A549 (cell line): ENCODE results near the gene SP4. TPM values are rescaled to one million over a fixed set of nuclear protein-coding genes. Genes with fewer than 3 reads are reported as not detected.

Experiments
- ATAC-seq, 2 experiments: fragments of 200-7000 bp in 1 of 2; fragments of >200 bp in 1 of 2; cut with Nextera tagmentation in 1 of 2; cut with Tn5 transposase in 1 of 2; 3 replicates each; pipeline versions ENCODE4 v1.8.0 to v1.9.1; 2018 to 2020; ENCODE audit warnings: mild to moderate bottlenecking in 1 of 2, moderate library complexity in 1 of 2
- CTCF ChIA-PET: fragments of 300-600 bp; sonication (Branson Sonifier 250); formaldehyde crosslinking; extraction: SDS; loops from one replicate; lab custom pipeline; 2021; ENCODE audit warnings: antibody characterized with exemption, inconsistent platforms; lab: Yijun Ruan, JAX
- POLR2A ChIA-PET: fragments of 350-600 bp; formaldehyde crosslinking; extraction: SDS; loops from one replicate; lab custom pipeline; 2021; ENCODE audit warnings: antibody characterized with exemption, inconsistent platforms; lab: Yijun Ruan, JAX
- DNase-seq, 2 experiments: peaks; one replicate each; pipeline versions ENCODE4 v3.0.0 to v3.0.0-alpha.2; 2011 to 2016; ENCODE audit warnings: low read depth in 1 of 2, low spot score in 1 of 2
- FAIRE-seq: peaks from 2 replicates; lab custom pipeline; 2011; peaks lifted over from hg19 to GRCh38; lab: Jason Lieb, UNC
- H3K27ac ChIP-seq, 2 experiments: fragments of >200 bp; sonication (Bioruptor Twin); formaldehyde crosslinking; 3 replicates each; pipeline ENCODE4 v1.5.1; 2016 to 2017
- H3K4me1 ChIP-seq: fragments of >200 bp; sonication (Bioruptor Twin); formaldehyde crosslinking; 3 replicates; pipeline ENCODE4 v1.6.1; 2016
- H3K4me2 ChIP-seq: fragments of >200 bp; sonication (Bioruptor Twin); formaldehyde crosslinking; 3 replicates; pipeline ENCODE4 v1.6.1; 2016
- H3K4me3 ChIP-seq: fragments of >200 bp; sonication (Bioruptor Twin); formaldehyde crosslinking; 3 replicates; pipeline ENCODE4 v1.5.1; 2016
- H3K9me3 ChIP-seq: fragments of >200 bp; sonication (Bioruptor Twin); formaldehyde crosslinking; 3 replicates; pipeline ENCODE4 v1.6.1; 2016
- CHD4 ChIP-seq: fragments of 200-600 bp; sonication (generic); IDR thresholded peaks from 2 replicates; pipeline ENCODE4 v1.6.1; 2016; ENCODE audit warnings: antibody characterized with exemption, mild to moderate bottlenecking, borderline replicate concordance
- CTCF ChIP-seq: fragments of >200 bp; sonication (Bioruptor Twin); formaldehyde crosslinking; IDR thresholded peaks from 3 replicates; pipeline ENCODE4 v1.5.1; 2016
- EHMT2 ChIP-seq: fragments of 200-600 bp; sonication (generic); IDR thresholded peaks from 2 replicates; pipeline ENCODE4 v1.6.1; 2016; ENCODE audit warnings: antibody characterized with exemption, low read depth, mild to moderate bottlenecking, moderate library complexity
- EP300 ChIP-seq, 2 experiments: fragments of >200 bp; sonication (Bioruptor Twin); formaldehyde crosslinking; IDR thresholded peaks; 2 replicates in 1 of 2; 3 replicates in 1 of 2; pipeline ENCODE4 v1.6.1; 2016 to 2017
- FOSL2 ChIP-seq, 2 experiments: fragments of 450-650 bp in 1 of 2; fragments of >200 bp in 1 of 2; sonication (Bioruptor Twin) in 1 of 2; formaldehyde crosslinking; IDR thresholded peaks; 2 replicates each; pipeline versions ENCODE4 v1.5.0 to v1.6.1; 2016 to 2020; ENCODE audit warnings: mild to moderate bottlenecking in 1 of 2, moderate library complexity in 1 of 2
- HEYL ChIP-seq: fragments of 250-450 bp; sonication (Bioruptor Pico); IDR thresholded peaks from 2 replicates; pipeline ENCODE4 v1.8.0; 2021; ENCODE audit warnings: mild to moderate bottlenecking, moderate library complexity
- HOXA7 ChIP-seq: fragments of 250-450 bp; sonication (Bioruptor Pico); IDR thresholded peaks from 2 replicates; pipeline ENCODE4 v1.5.0; 2020; ENCODE audit warnings: mild to moderate bottlenecking, moderate library complexity
- HOXB13 ChIP-seq: fragments of 250-450 bp; sonication (Bioruptor Pico); IDR thresholded peaks from 2 replicates; pipeline ENCODE4 v1.5.0; 2020; ENCODE audit warnings: low read depth, mild to moderate bottlenecking, moderate library complexity
- JUN ChIP-seq, 2 experiments: fragments of >200 bp; sonication (Bioruptor Twin); formaldehyde crosslinking; IDR thresholded peaks; 2 replicates in 1 of 2; 3 replicates in 1 of 2; pipeline ENCODE4 v1.6.1; 2016 to 2017
- NPAS2 ChIP-seq: fragments of 250-450 bp; sonication (Bioruptor Pico); IDR thresholded peaks from 2 replicates; pipeline ENCODE4 v1.8.0; 2022; ENCODE audit warnings: mild to moderate bottlenecking, moderate library complexity, borderline replicate concordance
- PHF8 ChIP-seq: fragments of 200-600 bp; sonication (generic); IDR thresholded peaks from 2 replicates; pipeline ENCODE4 v1.6.1; 2016; ENCODE audit warnings: low read depth, mild to moderate bottlenecking, antibody characterized with exemption, moderate library complexity, borderline replicate concordance
- RAD21 ChIP-seq, 2 experiments: fragments of >200 bp in 1 of 2; sonication (Bioruptor Twin) in 1 of 2; formaldehyde crosslinking in 1 of 2; IDR thresholded peaks in 1 of 2; conservative IDR thresholded peaks in 1 of 2; 2 replicates in 1 of 2; 3 replicates in 1 of 2; pipeline ENCODE4 v1.6.1; 2012 to 2018; ENCODE audit warnings: inconsistent platforms in 1 of 2
- RNF2 ChIP-seq: fragments of 200-600 bp; sonication (generic); IDR thresholded peaks from 2 replicates; pipeline ENCODE4 v1.6.1; 2016; ENCODE audit warnings: low read depth, mild to moderate bottlenecking, antibody characterized with exemption, moderate library complexity, borderline replicate concordance
- SMC3 ChIP-seq: fragments of >200 bp; sonication (Bioruptor Twin); formaldehyde crosslinking; IDR thresholded peaks from 3 replicates; pipeline ENCODE4 v1.6.1; 2018; ENCODE audit warnings: inconsistent platforms
- TFCP2L1 ChIP-seq: fragments of 250-450 bp; sonication (Bioruptor Pico); IDR thresholded peaks from 2 replicates; pipeline ENCODE4 v1.5.0; 2021; ENCODE audit warnings: mild to moderate bottlenecking
- TP53 ChIP-seq: fragments of 250-450 bp; sonication (Bioruptor Pico); IDR thresholded peaks from 2 replicates; pipeline ENCODE4 v1.5.0; 2021; ENCODE audit warnings: mild to moderate bottlenecking, moderate library complexity
- ZSCAN20 ChIP-seq: fragments of 250-450 bp; sonication (Bioruptor Pico); IDR thresholded peaks from 2 replicates; pipeline ENCODE4 v1.8.0; 2022; ENCODE audit warnings: mild to moderate bottlenecking, moderate library complexity
- WGBS: methylation state at CpG from one replicate; pipeline ENCODE4 v1.1.6; 2017; ENCODE audit errors: missing lambda C conversion rate; 5-methylcytosine and 5-hydroxymethylcytosine counted together
- polyA minus RNA-seq: library from RNA; depleted of rRNA, polyadenylated mRNA; stranded (reverse); fragments of >200 nt; gene quantifications from 2 replicates; pipeline ENCODE4 v1.2.3, GENCODE V29; 2011; rRNA and poly(A)+ RNA removed
- polyA plus RNA-seq, 4 experiments: library from polyadenylated mRNA; depleted of rRNA in 3 of 4; stranded (reverse); fragments of >200 nt; fragmentation: RNase III in 1 of 4; extraction: RNeasy Plus Mini Kit Qiagen cat#74134 plus additional on column Dnase treatment in 1 of 4; gene quantifications; 2 replicates in 3 of 4; 3 replicates in 1 of 4; pipeline ENCODE4 v1.2.3, GENCODE V29; 2011 to 2017
- TF ChIP-seq, protein P1 (sequence below): fragments of 200-600 bp; sonication (generic); IDR thresholded peaks from 2 replicates; pipeline ENCODE4 v1.6.1; 2016; ENCODE audit warnings: antibody characterized with exemption, mild to moderate bottlenecking, moderate library complexity
- TF ChIP-seq, protein P2 (sequence below): IDR thresholded peaks from 2 replicates; pipeline ENCODE4 v1.6.1; 2012
- TF ChIP-seq, protein P3 (sequence below): fragments of 250-450 bp; sonication (Bioruptor Pico); IDR thresholded peaks from 2 replicates; pipeline ENCODE4 v1.5.0; 2020; ENCODE audit warnings: low read depth, mild to moderate bottlenecking, moderate library complexity
- TF ChIP-seq, protein P4 (sequence below): fragments of >200 bp; sonication (Bioruptor Twin); formaldehyde crosslinking; IDR thresholded peaks from 2 replicates; pipeline ENCODE4 v1.6.1; 2016

Gene SP4
- polyA plus RNA-seq (2011; rRNA removed): 4.5 and 5.3 TPM in 2 replicates
- polyA plus RNA-seq (2012; cell fraction: cytosol; rRNA removed): 0.98 and 1.3 TPM in 2 replicates
- polyA plus RNA-seq (2012; cell fraction: nucleus; rRNA removed): 1.2 and 2.7 TPM in 2 replicates
- polyA plus RNA-seq (2017; fragmentation: RNase III; extraction: RNeasy Plus Mini Kit Qiagen cat#74134 plus additional on column Dnase treatment): 1.8 to 2.3 TPM (median 1.9 TPM) in 3 replicates
- 10.2 and 12.1 TPM in 2 replicates for polyA minus RNA-seq

- FAIRE-seq (no peak), DNase-seq (peak; percentile 88 to 94), ATAC-seq (peak; percentile 84)
- no peaks in the 10 kb centered on the region for H3K9me3 ChIP-seq
- CTCF ChIA-PET: interaction anchor here (1.1 to 1.7 kb wide), 3 partner anchors 170 to 339 kb away, joined by 3 to 6 read pairs (median 3); no protein-coding TSS in a partner anchor
- H3K27ac ChIP-seq: peak within 1 kb of the TSS; percentile 91 to 93
- H3K4me1 ChIP-seq: peaks cover 6% of the 10 kb centered on the region; the same call in 1 of the 3 replicates
- WGBS: 2% methylated on average over 16 of the region's 63 CpGs
- H3K4me2 ChIP-seq: peak within 1 kb of the TSS; percentile 89
- H3K4me3 ChIP-seq: peak within 1 kb of the TSS; percentile 87
- TF ChIP-seq, protein P1, sequence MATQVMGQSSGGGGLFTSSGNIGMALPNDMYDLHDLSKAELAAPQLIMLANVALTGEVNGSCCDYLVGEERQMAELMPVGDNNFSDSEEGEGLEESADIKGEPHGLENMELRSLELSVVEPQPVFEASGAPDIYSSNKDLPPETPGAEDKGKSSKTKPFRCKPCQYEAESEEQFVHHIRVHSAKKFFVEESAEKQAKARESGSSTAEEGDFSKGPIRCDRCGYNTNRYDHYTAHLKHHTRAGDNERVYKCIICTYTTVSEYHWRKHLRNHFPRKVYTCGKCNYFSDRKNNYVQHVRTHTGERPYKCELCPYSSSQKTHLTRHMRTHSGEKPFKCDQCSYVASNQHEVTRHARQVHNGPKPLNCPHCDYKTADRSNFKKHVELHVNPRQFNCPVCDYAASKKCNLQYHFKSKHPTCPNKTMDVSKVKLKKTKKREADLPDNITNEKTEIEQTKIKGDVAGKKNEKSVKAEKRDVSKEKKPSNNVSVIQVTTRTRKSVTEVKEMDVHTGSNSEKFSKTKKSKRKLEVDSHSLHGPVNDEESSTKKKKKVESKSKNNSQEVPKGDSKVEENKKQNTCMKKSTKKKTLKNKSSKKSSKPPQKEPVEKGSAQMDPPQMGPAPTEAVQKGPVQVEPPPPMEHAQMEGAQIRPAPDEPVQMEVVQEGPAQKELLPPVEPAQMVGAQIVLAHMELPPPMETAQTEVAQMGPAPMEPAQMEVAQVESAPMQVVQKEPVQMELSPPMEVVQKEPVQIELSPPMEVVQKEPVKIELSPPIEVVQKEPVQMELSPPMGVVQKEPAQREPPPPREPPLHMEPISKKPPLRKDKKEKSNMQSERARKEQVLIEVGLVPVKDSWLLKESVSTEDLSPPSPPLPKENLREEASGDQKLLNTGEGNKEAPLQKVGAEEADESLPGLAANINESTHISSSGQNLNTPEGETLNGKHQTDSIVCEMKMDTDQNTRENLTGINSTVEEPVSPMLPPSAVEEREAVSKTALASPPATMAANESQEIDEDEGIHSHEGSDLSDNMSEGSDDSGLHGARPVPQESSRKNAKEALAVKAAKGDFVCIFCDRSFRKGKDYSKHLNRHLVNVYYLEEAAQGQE: no peak
- no peak for TF ChIP-seq ZSCAN20 (CRISPR knock-in tag)
- TF ChIP-seq TFCP2L1 (CRISPR knock-in tag): no peak
- TF ChIP-seq JUN (IDR thresholded peaks at IDR 0.05): peak; percentile 60 to 71; a peak in 3 of 5 replicates
- no peak for TF ChIP-seq RNF2
- TF ChIP-seq SMC3: no peak
- peak; percentile 38; the same call in 1 of the 2 replicates for TF ChIP-seq PHF8
- TF ChIP-seq RAD21 (conservative IDR thresholded peaks at IDR 0.05 in 1 of 2, IDR thresholded peaks at IDR 0.05 in 1 of 2): peak in 1 of 2 experiments; percentile 28; a peak in 2 of 5 replicates
- TF ChIP-seq HOXB13 (CRISPR knock-in tag): no peak
- TF ChIP-seq, protein P2, sequence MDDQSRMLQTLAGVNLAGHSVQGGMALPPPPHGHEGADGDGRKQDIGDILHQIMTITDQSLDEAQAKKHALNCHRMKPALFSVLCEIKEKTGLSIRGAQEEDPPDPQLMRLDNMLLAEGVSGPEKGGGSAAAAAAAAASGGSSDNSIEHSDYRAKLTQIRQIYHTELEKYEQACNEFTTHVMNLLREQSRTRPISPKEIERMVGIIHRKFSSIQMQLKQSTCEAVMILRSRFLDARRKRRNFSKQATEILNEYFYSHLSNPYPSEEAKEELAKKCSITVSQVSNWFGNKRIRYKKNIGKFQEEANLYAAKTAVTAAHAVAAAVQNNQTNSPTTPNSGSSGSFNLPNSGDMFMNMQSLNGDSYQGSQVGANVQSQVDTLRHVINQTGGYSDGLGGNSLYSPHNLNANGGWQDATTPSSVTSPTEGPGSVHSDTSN: peak; percentile 83; the same call in 1 of the 2 replicates
- TF ChIP-seq, all 56 proteins: peak for 4
- POLR2A ChIA-PET: interaction anchor here (0.7 to 1.9 kb wide), 3 partner anchors 62 to 517 kb away, joined by 3 to 7 read pairs (median 4); partner anchors contain the start of gene CDCA7L
Measured at GRCh38 chr7:21427871-21428658, at the start of gene SP4. Gene SP4, plus strand, starts transcription at chr7:21428083. Its CDS starts 169 bp downstream, at chr7:21428252.

DNA sequence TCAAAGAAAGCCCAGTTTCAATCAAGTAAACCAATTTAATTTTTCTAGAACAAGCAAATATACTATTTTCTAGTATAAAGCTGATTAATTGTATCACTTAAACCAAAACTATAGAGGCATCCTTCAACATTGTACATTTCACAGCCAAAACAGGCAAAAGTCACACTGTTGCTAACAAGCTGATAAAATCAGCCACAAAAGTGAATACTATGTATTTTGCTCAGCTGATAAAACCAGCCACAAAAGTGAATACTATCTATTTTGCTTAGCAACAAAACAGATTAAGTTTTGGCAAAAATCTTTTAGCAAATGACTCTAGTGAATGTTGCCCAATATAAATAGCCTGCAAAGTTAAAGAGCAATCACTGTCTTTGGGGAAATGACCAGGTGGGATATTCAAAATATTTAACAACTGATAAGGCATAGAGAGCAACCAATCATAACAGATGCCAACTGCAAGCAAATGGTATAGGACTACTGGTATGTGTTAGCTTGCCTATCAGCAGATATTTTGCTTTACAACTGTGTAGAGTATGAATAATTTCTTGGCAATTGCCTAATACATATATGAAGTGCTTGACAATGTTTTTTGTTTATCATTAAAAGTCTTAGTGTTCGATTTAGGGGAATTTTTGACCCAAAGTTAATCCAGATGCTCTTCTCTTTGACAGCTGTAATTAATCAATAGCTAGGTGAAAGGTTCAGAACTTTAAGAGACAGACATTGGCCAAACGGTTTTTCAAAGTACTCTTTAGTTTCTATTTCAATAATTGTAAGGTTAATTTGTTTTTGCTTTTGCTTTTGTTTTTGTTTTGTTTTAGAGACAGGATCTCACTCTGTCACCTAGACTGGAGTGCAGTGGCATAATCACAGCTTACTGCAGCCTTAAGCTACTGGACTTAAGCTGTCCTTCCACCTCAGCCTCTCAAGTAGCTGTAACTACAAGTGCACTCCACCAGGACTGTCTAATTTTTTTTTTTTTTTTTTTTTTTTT lies 44.4 kb upstream of the SP4 start:
- FAIRE-seq (no peak), ATAC-seq (no peak), DNase-seq (no peak)
- 2% methylated on average over 2 of the region's 2 CpGs for WGBS
- Histone ChIP-seq H3K27ac (no peak overlapping the region), H3K4me1 (no peaks in the 10 kb centered on the region), H3K4me3 (no peak overlapping the region), H3K9me3 (no peaks in the 10 kb centered on the region), H3K4me2 (no peak overlapping the region)
- ChIA-PET POLR2A (no interaction called here), CTCF (interaction anchor here (1.2 kb wide), 1 partner anchor 26 kb away, joined by 3 read pairs; no protein-coding TSS in a partner anchor)
- TF ChIP-seq FOSL2 (IDR thresholded peaks at IDR 0.05): no peak
- TF ChIP-seq FOSL2 (CRISPR knock-in tag; IDR thresholded peaks at IDR 0.05): no peak
- no peak for TF ChIP-seq EHMT2
- TF ChIP-seq NPAS2 (CRISPR knock-in tag): no peak
- no peak for TF ChIP-seq HEYL (CRISPR knock-in tag)
- TF ChIP-seq HOXA7: no peak
- TF ChIP-seq CHD4: no peak
- TF ChIP-seq, protein P3, sequence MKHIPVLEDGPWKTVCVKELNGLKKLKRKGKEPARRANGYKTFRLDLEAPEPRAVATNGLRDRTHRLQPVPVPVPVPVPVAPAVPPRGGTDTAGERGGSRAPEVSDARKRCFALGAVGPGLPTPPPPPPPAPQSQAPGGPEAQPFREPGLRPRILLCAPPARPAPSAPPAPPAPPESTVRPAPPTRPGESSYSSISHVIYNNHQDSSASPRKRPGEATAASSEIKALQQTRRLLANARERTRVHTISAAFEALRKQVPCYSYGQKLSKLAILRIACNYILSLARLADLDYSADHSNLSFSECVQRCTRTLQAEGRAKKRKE: no peak
- TF ChIP-seq, protein P4, sequence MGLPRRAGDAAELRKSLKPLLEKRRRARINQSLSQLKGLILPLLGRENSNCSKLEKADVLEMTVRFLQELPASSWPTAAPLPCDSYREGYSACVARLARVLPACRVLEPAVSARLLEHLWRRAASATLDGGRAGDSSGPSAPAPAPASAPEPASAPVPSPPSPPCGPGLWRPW: no peak
- no peak for TF ChIP-seq EP300 (IDR thresholded peaks at IDR 0.05)
- no peak for TF ChIP-seq CTCF
- no peak for TF ChIP-seq TP53
